Measurements from ENCODE around the gene CPXM1.

The CPXM1 gene

GRCh38 chr20:2747676-2748235, 52.7 kb downstream of the CPXM1 start:
- DNase-seq, result no peak

DNA sequence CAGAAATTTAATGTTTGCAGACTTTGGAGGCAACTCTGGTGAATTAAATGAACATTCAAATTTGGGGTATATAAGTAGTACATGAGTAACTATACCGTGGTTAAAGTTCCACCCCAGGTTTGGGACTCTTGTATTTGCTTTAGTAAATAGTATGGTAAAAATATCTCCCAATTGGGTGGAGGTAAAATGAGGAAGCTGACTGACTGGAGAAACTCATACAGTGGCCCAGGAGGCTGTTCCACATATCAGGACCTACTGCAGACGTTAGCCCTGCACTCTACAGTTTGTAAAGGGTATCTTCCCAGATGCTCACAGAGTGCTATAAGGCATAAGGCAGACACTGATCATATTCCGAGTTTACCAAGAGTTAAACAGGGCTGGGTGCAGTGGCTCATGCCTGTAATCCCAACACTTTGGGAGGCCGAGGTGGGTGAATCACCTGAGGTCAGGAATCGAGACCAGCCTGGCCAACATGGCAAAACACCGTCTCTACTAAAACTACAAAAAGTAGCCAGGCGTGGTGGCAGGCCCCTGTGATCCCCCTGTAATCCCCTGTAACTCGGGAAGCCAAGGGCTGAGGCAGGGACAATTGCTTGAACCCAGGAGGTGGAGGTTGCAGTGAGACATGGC, 53.7 kb downstream of the CPXM1 start:
- DNase-seq, result no peak

DNA sequence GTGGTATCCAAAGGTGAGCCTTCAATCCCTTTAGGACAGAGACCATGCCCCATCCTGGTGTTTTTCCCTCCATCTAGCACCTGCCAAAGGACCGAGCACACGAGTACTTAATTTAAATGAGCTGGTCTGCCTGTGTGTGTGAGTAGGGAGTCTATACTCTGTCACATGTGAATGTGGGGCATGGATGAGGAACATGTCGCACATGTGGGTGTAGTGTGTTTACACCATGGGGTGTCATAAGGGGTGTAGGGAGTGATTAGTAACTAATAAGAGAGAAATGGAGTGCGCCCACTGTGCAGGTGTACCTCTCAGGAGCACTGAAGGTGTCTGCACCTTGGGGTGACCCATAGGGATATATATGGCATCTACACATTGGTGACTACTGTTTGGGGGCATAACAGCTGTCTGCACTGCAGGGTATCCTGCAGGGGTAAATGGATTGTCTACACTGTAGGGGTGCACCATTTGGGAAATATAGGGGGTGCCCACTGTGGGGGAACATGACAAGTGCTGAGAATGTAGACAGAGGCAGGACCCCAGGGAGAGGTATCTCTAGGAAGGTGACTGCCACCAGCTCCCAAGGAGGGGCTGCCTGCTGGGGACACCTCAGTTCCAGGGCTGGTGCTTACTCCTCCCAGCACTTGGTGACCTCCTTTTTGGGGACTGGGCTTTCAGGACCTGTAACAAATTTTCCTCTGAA, 54.3 kb downstream of the CPXM1 start:
- DNase-seq, result no peak

GRCh38 chr20:2745060-2745910, 55.1 kb downstream of the CPXM1 start:
- no peak for DNase-seq
